Measurements from ENCODE around the gene CACNA1E.

The CACNA1E gene

DNA sequence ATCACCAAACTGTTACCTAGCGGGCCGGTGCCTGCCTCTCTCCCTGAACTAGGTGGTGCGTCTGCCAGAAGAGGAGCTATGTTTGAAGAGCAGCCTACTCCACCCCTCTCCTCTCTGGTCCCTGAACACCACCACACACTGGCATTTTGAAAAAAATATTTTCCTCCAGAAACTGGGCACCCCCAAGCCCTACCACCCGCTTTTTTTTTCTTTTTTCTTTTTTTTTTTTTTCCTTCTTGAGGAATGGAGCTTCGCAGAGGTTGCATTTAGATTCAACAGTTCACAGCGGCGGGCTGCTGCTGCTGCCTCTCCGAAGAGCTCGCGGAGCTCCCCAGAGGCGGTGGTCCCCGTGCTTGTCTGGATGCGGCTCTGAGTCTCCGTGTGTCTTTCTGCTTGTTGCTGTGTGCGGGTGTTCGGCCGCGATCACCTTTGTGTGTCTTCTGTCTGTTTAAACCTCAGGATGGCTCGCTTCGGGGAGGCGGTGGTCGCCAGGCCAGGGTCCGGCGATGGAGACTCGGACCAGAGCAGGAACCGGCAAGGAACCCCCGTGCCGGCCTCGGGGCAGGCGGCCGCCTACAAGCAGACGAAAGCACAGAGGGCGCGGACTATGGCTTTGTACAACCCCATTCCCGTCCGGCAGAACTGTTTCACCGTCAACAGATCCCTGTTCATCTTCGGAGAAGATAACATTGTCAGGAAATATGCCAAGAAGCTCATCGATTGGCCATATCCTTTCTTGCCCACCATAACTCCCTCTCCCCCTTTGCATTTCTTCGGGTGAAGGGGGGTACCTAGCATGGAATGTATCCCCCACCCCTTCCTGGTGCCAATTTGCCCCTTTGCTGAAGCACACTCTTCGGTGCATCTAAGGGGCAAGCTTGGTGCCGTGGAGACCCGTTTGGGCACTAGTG, at the start of gene CACNA1E:
CACNA1E (plus strand) TSS at position 233 of the 911 bp plus-strand sequence; CDS start at position 461, 228 bp downstream.
- TF ChIP-seq, protein P1, sequence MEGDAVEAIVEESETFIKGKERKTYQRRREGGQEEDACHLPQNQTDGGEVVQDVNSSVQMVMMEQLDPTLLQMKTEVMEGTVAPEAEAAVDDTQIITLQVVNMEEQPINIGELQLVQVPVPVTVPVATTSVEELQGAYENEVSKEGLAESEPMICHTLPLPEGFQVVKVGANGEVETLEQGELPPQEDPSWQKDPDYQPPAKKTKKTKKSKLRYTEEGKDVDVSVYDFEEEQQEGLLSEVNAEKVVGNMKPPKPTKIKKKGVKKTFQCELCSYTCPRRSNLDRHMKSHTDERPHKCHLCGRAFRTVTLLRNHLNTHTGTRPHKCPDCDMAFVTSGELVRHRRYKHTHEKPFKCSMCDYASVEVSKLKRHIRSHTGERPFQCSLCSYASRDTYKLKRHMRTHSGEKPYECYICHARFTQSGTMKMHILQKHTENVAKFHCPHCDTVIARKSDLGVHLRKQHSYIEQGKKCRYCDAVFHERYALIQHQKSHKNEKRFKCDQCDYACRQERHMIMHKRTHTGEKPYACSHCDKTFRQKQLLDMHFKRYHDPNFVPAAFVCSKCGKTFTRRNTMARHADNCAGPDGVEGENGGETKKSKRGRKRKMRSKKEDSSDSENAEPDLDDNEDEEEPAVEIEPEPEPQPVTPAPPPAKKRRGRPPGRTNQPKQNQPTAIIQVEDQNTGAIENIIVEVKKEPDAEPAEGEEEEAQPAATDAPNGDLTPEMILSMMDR (IDR thresholded peaks at IDR 0.05), result no peak

DNA sequence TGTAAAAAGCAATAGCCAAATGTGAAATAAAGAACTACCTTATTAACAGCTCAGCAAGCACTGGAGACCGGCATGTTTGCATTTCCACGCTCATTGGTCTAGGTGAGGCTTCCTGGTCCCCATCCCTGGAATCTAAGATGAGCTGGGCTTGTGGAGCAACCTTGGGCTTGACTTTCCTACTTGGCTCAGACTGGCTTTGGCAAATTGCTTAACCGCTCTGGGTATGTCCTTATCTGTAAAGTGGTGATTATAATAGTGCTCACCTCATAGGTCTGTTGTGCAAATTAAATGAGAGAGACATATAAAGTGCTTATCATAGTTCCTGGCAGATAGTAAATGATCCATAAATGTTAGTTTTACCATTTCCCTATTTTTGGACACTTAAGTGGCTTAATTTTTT, 49.4 kb upstream of the CACNA1E start:
- TF ChIP-seq, protein P1 (IDR thresholded peaks at IDR 0.05), result no peak

DNA sequence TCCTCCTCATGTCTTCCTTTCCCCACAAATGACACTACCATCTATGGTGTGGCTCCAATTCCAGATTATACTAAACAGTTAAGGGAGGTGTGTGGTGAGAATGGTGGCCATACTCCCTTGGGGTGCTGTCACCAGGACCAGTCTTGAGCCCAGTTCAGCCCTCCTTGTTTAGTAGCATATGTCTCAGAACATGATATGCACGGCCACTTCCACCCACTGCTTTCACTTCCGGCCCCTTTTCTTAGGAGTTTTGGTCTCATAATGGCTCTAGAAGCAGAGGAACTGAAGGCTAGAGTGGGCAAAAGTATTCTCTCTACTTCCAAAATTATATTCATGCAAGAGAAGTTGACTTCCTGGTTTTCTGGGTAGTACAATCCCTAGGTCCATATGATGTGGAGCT, 45.3 kb upstream of the CACNA1E start:
- TF ChIP-seq, protein P1 (IDR thresholded peaks at IDR 0.05), result no peak

DNA sequence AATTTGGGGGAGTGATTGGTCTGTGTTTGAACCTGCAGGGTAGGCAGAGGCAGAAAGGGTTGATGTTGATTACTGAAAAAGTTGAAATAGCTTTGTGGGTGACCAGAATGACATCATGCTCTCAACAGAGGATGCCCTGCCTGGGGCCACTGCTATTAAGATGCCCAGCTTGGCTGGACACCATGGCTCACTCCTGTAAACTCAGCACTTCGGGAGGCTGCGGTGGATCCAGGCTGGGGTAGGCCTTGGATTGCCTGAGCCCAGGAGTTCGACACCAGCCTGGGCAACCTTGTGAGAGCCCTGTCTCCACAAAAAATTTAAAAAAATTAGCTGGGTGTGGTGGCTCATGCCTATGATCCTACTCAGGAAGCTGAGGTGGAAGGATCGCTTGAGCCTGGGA, 42.8 kb upstream of the CACNA1E start:
- TF ChIP-seq, protein P1 (IDR thresholded peaks at IDR 0.05), result no peak

DNA sequence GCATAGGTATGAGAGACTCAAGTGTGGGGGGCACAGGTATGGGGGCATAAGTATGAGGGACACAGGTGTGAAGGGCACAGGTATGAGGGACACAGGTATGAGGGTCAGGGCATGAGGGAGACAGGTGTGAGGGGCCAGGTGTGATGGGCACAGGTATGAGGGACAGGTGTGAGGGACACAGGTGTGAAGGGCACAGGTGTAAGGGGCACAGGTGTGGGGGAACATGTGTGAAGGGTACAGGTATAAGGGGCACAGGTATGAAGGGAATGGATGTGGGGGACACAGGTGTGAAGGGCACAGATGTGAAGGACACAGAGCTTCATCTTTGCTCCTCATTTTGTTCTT, 41.2 kb upstream of the CACNA1E start:
- TF ChIP-seq, protein P1 (IDR thresholded peaks at IDR 0.05), result no peak

DNA sequence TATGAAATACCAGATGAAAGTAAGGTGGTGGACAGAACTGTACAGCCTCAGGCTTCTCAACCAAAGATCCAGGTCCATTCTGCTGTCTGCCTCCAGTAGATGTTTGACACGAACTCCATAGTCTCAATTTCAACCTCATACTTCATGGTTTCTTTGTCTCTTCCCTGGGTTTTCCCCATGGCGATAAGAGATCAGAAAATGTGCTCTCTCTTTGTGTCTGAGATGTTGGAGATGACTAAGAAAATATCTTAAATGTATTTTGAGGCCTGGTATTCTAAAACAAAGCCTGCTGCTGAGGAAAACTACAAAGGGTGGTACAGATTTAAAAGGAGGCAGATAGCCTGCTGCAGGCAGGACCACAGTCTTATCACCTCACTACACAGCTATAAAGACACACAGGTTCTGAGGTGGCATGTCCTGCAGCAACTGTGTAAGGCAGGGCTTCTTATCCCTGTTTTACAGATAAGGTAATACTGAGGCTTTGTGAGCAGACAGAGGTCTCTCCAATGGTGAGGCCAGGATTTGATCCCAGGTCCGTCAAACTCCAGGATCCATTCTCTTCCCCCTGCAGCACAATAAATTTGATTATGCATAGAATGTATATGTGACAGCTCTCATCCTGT, 40.0 kb upstream of the CACNA1E start:
- TF ChIP-seq, protein P1 (IDR thresholded peaks at IDR 0.05), result no peak

DNA sequence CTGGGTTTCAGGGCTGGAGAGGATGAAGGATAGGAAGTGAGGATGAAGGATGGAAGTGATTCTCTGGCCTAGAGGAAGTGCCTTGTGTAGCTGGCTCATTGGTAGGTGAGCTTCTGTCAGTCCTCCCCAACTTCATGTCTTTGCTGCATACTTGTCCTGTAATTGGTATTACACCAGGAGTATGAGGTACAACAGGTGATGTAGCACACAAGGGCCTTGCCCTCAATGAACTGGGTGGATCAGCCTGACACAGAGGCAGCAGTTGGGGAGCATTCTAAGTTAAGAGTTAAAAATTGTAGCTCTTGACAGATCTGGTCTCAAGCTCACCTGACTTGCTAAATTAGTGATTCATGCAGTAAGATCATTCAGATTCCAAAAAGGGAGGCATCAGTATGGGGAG, 37.9 kb upstream of the CACNA1E start:
- TF ChIP-seq, protein P1 (IDR thresholded peaks at IDR 0.05), result no peak
